Measurements from ENCODE around the gene UBXN11. TPM values are rescaled to one million over a fixed set of nuclear protein-coding genes. Genes with fewer than 3 reads are reported as not detected.

Gene UBXN11
- total RNA-seq, 4 donors from 2014 or later, result 4.9 to 17.9 (median 12.0) TPM

DNA sequence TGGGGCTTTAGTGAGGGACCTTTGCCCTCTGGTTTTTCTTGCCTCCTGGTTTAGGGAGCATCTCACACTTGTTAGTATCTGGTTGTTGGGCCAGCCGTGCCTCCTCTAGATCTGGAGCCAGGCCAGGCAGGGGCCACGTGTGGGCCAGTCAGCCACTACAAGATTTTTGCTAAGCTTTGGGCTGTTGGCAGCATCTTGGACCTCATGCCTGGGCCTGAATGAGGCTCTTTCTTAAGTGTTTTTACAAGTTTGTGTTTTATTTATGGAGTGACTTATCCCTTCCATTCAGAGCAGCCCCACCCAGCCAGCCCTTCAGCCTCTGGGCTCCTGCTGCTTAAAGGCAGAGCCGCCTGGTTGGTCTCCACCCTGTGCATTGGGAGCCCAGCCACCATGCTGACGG lies 28.1 kb downstream of the UBXN11 start:
- 28 to 32% methylated on average over 4 of the region's 4 CpGs for whole genome bisulfite sequencing, 2 donors (ENCODE audit: low coverage in 1 of 2)
- Histone ChIP-seq H3K27ac (peak overlapping the region; percentile 93 to 98 (median 96)), H3K9me3 (no peaks in the 10 kb centered on the region), H3K4me3 (no peak overlapping the region), H3K4me1 (peaks cover 40 to 70% (median 56%) of the 10 kb centered on the region in 4 donors), H3K36me3 (no peaks in the 10 kb centered on the region), H3K27me3 (no peaks in the 10 kb centered on the region)
- intact Hi-C loops (cut with DNase I; ENCODE audit: low total_unique reads) (loop anchor here (2.0 kb wide), 1 partner anchor 42 kb away; no protein-coding TSS in a partner anchor), in situ Hi-C loops (cut with MboI; ENCODE audit: low pct_ligation_motif_present in 1 of 4, low pct_unique_long_range_greater_than_20kb in 1 of 4, low sequenced_read_pairs in 3 of 4) (loop anchor here in 3 of 4 donors (5.0 to 10.0 kb wide), 2 partner anchors 44 to 46 kb away; no protein-coding TSS in a partner anchor)
- TF ChIP-seq, protein P1, sequence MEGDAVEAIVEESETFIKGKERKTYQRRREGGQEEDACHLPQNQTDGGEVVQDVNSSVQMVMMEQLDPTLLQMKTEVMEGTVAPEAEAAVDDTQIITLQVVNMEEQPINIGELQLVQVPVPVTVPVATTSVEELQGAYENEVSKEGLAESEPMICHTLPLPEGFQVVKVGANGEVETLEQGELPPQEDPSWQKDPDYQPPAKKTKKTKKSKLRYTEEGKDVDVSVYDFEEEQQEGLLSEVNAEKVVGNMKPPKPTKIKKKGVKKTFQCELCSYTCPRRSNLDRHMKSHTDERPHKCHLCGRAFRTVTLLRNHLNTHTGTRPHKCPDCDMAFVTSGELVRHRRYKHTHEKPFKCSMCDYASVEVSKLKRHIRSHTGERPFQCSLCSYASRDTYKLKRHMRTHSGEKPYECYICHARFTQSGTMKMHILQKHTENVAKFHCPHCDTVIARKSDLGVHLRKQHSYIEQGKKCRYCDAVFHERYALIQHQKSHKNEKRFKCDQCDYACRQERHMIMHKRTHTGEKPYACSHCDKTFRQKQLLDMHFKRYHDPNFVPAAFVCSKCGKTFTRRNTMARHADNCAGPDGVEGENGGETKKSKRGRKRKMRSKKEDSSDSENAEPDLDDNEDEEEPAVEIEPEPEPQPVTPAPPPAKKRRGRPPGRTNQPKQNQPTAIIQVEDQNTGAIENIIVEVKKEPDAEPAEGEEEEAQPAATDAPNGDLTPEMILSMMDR (IDR thresholded peaks at IDR 0.05), result no peak
- TF ChIP-seq POLR2A (IDR thresholded peaks at IDR 0.05) (peak; percentile 31), POLR2AphosphoS5 (IDR thresholded peaks at IDR 0.05) (peak; percentile 3 to 38 (median 16))
- DNase-seq, result peak; percentile 90

DNA sequence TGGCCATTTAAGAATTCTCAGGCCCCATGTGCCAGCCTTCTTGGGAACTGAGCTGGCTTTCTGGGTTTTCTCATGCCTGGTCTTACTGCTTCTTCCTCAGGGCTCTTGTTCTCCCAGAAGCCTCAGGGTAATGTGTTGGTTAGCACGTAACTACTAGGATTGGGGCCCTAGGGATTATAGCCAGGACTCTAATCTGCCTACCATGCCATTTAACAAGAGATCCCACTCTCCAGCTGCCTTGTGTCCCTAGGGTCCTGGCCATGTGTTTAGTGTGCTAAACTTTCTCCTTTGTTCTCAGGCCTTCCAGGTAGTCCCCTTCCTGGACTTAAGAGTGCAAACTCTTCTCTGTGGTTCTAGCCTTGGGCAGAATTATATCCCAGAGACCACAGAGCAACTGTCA lies 28.7 kb downstream of the UBXN11 start:
- 65% methylated on average over 1 of the region's 1 CpG; no CpG with 5 or more reads in 1 of the 2 donors for WGBS, 2 donors (ENCODE audit: low coverage in 1 of 2)
- peak overlapping the region; percentile 93 to 98 (median 96) for H3K27ac ChIP-seq
- intact Hi-C loops (cut with DNase I; ENCODE audit: low total_unique reads), result loop anchor here (2.0 kb wide), 1 partner anchor 43 kb away; no protein-coding TSS in a partner anchor
- no peaks in the 10 kb centered on the region for H3K27me3 ChIP-seq
- in situ Hi-C loops (cut with MboI; ENCODE audit: low pct_ligation_motif_present in 1 of 4, low pct_unique_long_range_greater_than_20kb in 1 of 4, low sequenced_read_pairs in 3 of 4), result loop anchor here in 3 of 4 donors (5.0 to 10.0 kb wide), 2 partner anchors 45 to 47 kb away; no protein-coding TSS in a partner anchor
- TF ChIP-seq EP300 (IDR thresholded peaks at IDR 0.05; ENCODE audit: low read depth), result no peak
- TF ChIP-seq, protein P1 (IDR thresholded peaks at IDR 0.05), result no peak
- TF ChIP-seq POLR2AphosphoS5 (IDR thresholded peaks at IDR 0.05), result no peak
- no peak for TF ChIP-seq POLR2A (IDR thresholded peaks at IDR 0.05)
- H3K4me1 ChIP-seq, result peaks cover 40 to 70% (median 56%) of the 10 kb centered on the region in 4 donors
- DNase-seq, result no peak
- H3K36me3 ChIP-seq, result no peaks in the 10 kb centered on the region
- H3K4me3 ChIP-seq, result no peak overlapping the region
- H3K9me3 ChIP-seq, result no peaks in the 10 kb centered on the region

DNA sequence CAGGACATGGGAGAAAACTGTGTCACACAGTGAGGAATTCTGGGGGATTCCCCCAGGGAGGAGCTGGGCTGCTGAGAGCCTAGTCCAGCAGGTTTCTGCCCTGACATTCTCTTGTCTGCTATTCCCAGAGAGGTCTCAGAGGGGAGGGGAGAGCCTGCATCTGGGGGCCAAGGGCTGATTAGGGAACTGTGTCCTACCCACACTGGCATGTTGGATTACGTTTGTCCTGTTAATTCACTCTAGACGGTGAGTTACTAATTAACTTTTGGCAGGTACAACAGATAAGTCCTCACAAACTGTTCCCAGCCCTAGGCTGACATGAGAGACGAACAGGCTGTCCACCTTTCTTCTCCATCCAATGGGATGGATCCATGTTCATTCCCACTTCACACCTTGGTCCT lies 29.2 kb downstream of the UBXN11 start:
- Histone ChIP-seq H3K36me3 (no peaks in the 10 kb centered on the region), H3K9me3 (no peaks in the 10 kb centered on the region), H3K27me3 (no peaks in the 10 kb centered on the region), H3K4me3 (no peak overlapping the region), H3K27ac (peak overlapping the region; percentile 93 to 98 (median 96)), H3K4me1 (peaks cover 40 to 66% (median 56%) of the 10 kb centered on the region in 4 donors)
- intact Hi-C loops (cut with DNase I; ENCODE audit: low total_unique reads) (no loop called here), in situ Hi-C loops (cut with MboI; ENCODE audit: low pct_ligation_motif_present in 1 of 4, low pct_unique_long_range_greater_than_20kb in 1 of 4, low sequenced_read_pairs in 3 of 4) (loop anchor here in 3 of 4 donors (5.0 to 10.0 kb wide), 2 partner anchors 45 to 48 kb away; no protein-coding TSS in a partner anchor)
- no peak for TF ChIP-seq EP300 (IDR thresholded peaks at IDR 0.05; ENCODE audit: low read depth)
- TF ChIP-seq, protein P1 (IDR thresholded peaks at IDR 0.05), result no peak
- TF ChIP-seq POLR2A (IDR thresholded peaks at IDR 0.05), result peak; percentile 66
- TF ChIP-seq POLR2AphosphoS5 (IDR thresholded peaks at IDR 0.05), result peak in 2 of 3 donors; percentile 54 to 77
- WGBS, 2 donors (ENCODE audit: low coverage in 1 of 2), result 60 to 64% methylated on average over 1 to 3 of the region's 3 CpGs
- peak; percentile 51 for DNase-seq

DNA sequence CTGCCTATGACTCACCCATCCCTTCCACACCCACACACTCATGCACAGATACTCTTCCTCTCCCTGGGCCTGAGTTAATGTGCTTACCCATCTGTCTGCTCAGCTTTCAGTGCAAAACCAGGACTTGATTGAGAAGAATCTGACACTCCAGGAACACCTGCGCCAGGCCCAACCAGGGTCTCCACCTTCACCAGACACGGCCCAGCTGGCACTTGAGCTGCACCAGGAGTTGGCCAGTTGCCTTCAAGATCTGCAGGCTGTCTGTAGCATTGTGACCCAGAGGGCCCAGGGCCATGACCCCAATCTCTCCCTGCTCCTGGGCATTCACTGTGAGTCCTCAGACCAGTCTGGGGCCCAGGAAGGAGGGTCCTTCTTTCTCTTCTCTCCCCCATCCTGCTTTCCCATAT lies 30.0 kb downstream of the UBXN11 start:
- Histone ChIP-seq H3K27ac (peak overlapping the region; percentile 93 to 98 (median 96)), H3K27me3 (no peaks in the 10 kb centered on the region), H3K4me3 (no peak overlapping the region), H3K36me3 (no peaks in the 10 kb centered on the region), H3K4me1 (peaks cover 40 to 57% (median 49%) of the 10 kb centered on the region in 4 donors), H3K9me3 (no peaks in the 10 kb centered on the region)
- in situ Hi-C loops (cut with MboI; ENCODE audit: low pct_ligation_motif_present in 1 of 4, low pct_unique_long_range_greater_than_20kb in 1 of 4, low sequenced_read_pairs in 3 of 4), result loop anchor here in 3 of 4 donors (5.0 to 10.0 kb wide), 2 partner anchors 46 to 48 kb away; no protein-coding TSS in a partner anchor
- intact Hi-C loops (cut with DNase I; ENCODE audit: low total_unique reads), result no loop called here
- no peak for DNase-seq
- 65% methylated on average over 2 of the region's 2 CpGs; no CpG with 5 or more reads in 1 of the 2 donors for WGBS, 2 donors (ENCODE audit: low coverage in 1 of 2)
- TF ChIP-seq POLR2AphosphoS5 (IDR thresholded peaks at IDR 0.05), result no peak
- TF ChIP-seq, protein P1 (IDR thresholded peaks at IDR 0.05), result no peak
- no peak for TF ChIP-seq POLR2A (IDR thresholded peaks at IDR 0.05)
- TF ChIP-seq EP300 (IDR thresholded peaks at IDR 0.05; ENCODE audit: low read depth), result no peak
